LNCAP (cell line): ENCODE results near the gene GPI.

Source experiments
- CTCF ChIP-seq: fragments of 450-650 bp; IDR thresholded peaks from 2 replicates; pipeline ENCODE4 v1.5.1; 2017; ENCODE audit warnings: mild to moderate bottlenecking

The GPI gene

GRCh38 chr19:34330116-34330515 is 34.9 kb upstream of the GPI start:
- TF ChIP-seq CTCF: no peak

- no peak for TF ChIP-seq CTCF
Measured at GRCh38 chr19:34332027-34332760, 32.8 kb upstream of the GPI start.

- no peak for TF ChIP-seq CTCF
Measured at GRCh38 chr19:34335914-34336313, 29.1 kb upstream of the GPI start.

- TF ChIP-seq CTCF: peak; percentile 65
Measured at GRCh38 chr19:34336781-34337271, 28.2 kb upstream of the GPI start.

GRCh38 chr19:34337739-34338138 is 27.3 kb upstream of the GPI start:
- no peak for TF ChIP-seq CTCF

GRCh38 chr19:34341935-34342680 is 22.9 kb upstream of the GPI start:
- TF ChIP-seq CTCF: no peak

- no peak for TF ChIP-seq CTCF
Measured at GRCh38 chr19:34343751-34344150, 21.2 kb upstream of the GPI start.
